Sigmoid colon (tissue), 3 donors: ENCODE measurements around the gene ODC1.

Source experiments
- CTCF ChIP-seq, 4 experiments: fragments of 450-650 bp in 3 of 4; fragments of 200-600 bp in 1 of 4; IDR thresholded peaks; one replicate each; pipeline ENCODE4 v1.5.1; 2016 to 2019; ENCODE audit warnings: antibody characterized with exemption in 4 of 4, mild to moderate bottlenecking in 3 of 4, moderate library complexity in 2 of 4
- POLR2A ChIP-seq, 2 donors: fragments of 450-650 bp; IDR thresholded peaks; one replicate each; pipeline ENCODE4 v1.6.1; 2016; ENCODE audit warnings: antibody characterized with exemption in 2 of 2, mild to moderate bottlenecking in 2 of 2, moderate library complexity in 2 of 2

DNA sequence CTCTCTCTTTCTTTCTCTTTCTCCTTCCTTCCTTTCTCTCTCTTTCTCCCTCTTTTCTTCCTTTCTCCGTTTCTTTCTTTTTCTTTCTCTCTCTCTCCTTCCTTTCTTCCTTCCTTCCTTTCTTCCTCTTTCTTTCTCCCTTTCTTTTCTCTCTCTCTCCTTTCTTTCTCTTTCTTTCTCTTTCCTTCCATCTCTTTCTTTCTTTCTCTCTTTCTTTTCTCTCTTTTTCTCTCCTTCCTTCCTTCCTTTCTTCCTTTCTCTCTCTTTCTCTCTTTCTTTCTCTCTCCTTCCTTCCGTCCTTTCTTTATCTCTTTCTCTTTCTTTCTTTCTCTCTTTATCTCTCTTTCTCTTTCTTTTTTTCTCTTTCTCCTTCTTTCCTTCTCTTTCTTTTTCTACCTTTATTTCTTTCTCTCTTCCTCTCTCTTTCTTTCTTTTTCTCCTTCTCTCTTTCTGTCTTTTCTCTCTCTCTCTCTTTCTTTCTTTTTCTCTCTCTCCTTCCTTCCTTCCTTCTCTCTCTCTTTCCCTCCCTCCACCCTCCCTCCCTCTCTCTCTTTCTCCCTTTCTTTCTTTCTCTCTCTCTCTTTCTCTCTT is 32.3 kb upstream of the ODC1 start:
- TF ChIP-seq CTCF (IDR thresholded peaks at IDR 0.05), result no peak
- no peak for TF ChIP-seq POLR2A (IDR thresholded peaks at IDR 0.05)
